Measurements from ENCODE around the gene IPP.

GRCh38 chr1:45667321-45668111 is 82.9 kb downstream of the IPP start:
- no peak for TF ChIP-seq POLR2A (IDR thresholded peaks at IDR 0.05; ENCODE audit: low read length)
- no peak for TF ChIP-seq GATA1 (IDR thresholded peaks at IDR 0.05; ENCODE audit: low read depth, low read length)

Data from erythroblast (primary cell).